HTERT RPE-1 (cell line): ENCODE measurements around the gene FGD4.

Experiments used
- in situ Hi-C: fragments of 300-500 bp; cut with MboI; formaldehyde crosslinking; loops from 4 replicates; pipeline ENCODE4 v1.14.3; 2020; ENCODE audit warnings: low sequenced_read_pairs

The FGD4 gene

GRCh38 chr12:32666018-32666417 is 266.7 kb downstream of the FGD4 start:
- in situ Hi-C loops, result no loop called here

- in situ Hi-C loops, result no loop called here
These were observed 270.2 kb downstream of the FGD4 start for GRCh38 chr12:32669584-32669983.

DNA sequence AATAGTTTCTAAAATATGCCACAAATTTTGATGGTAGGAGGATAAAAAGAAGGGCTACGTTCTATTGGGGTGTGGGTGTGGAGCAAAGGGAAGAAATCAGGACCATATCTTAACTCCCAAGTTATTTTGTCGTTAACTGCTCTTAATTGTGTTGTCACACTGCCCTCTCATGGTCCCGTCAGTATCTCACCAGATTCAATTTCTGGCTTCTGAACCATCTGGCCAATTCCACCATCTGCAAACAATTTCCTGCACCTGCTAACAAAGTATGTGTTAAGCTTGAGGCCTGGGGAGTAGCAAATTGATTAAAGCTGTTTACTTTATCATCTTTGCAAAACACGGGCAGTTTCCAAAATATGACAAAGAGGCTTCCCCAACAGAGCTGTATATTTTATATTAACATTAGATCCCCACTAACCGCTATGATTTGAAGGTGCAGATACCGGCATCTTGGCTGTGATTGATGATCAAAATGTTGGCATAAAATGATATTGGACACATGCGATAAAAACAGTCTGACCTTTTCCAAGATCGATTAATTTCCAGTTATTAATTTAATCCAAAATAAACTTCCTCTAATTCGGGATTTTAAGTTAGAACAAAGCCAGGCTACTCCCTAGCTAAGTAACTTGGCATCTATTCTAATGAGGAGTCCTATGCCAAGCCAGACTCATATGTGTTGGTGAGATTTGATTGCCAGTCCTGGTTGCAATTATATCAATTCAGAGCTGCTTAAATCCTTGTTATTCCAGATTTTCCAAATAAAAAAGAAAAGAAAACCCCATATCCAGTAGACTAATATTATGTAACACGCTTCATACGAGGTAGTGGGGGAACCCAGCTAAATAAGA is 272.8 kb downstream of the FGD4 start:
- in situ Hi-C loops, result no loop called here

DNA sequence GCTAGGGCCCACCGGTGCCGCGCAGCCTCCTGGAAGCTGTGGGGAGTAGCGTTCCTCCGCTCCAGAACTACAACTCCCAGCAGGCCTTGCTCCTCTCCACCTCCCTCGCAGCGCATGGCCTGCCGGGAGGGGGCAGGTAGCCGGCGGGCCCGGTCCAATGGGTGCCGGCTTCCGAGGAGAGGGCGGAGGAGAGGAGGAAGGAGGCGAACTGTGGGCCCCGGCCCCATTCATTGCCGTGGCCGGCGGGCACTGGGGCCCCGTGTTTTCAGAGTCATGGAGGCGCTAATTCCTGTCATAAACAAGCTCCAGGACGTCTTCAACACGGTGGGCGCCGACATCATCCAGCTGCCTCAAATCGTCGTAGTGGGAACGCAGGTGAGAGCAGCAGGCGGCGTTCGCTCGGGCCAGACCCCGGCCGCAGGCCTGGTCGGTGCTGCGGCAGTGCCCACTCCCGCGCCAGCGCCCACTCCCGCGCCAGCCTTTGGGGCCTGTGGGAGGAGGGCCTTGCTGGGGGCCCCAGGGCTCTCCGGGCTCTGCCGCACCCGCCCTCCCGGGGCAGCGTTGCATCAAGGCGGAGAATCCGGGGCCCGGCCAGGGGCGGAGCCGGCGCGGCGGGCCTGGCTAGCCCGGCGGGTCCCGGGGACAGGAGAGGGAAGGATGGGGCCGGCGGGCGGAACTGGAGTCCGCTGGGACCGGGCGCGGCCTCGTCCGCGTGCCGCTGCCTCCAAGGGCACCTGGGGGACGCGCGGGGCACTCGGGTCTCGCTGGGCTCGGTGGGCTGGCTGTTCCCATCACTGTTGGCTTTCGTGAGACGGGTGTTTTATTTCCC is 279.9 kb downstream of the FGD4 start, which contains the start of gene DNM1L:
TSS of gene DNM1L (plus strand) at position 211 of the 829 bp plus-strand sequence. CDS start at position 274, 63 bp downstream.
- in situ Hi-C loops, result no loop called here

DNA sequence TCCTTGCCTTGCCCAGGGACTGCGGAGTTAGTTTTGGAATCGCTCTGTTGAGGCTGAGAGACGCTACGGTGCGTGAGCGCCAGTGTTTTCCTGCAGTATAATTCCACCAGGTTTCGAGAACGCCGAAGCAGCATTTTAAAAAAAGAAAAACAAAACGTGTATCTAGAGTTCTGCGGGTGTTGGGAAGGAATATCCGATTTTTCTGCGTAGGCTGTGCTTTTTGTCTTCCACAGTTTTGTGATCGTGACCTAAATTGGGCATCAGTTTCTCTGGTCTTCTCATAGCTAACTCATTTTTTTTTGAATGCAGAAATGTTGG is 280.5 kb downstream of the FGD4 start:
- in situ Hi-C loops, result no loop called here

DNA sequence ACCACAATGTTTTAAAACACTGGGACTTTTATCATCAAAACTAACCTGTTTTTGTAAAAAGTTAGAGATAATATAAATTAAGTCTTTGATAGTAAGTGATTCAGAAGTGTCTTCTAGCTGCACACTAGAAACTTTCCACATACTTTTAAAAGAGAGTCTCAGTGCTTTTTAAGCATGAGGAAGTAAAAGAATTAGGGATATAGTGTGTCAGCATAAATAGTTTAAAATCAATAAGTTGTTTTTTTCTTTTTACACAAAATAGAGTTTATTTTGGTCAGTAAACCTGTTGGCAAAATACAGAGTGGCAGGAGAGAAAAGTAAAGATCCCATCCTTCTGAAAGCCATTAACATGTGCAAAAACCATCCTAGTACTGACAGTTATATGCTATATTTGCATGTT is 281.4 kb downstream of the FGD4 start:
- in situ Hi-C loops, result no loop called here

DNA sequence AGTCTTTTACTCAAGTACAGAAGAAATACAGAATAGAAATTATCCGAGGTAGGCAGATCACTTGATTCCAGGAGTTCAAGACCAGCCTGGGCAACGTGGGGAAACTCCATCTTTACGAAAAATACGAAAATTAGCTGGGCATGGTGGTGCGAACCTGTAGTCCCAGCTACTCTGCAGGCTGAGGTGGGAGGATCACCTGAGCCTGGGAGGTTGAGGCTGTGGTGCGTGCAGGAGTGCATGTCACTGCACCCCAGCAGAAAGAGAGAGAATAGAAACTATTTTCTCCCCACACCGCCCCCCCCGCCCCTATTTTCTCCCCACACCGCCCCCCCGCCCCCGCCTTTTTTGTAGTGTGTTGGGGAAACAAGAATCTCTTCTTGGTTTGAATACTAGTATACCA is 281.9 kb downstream of the FGD4 start:
- in situ Hi-C loops, result no loop called here

DNA sequence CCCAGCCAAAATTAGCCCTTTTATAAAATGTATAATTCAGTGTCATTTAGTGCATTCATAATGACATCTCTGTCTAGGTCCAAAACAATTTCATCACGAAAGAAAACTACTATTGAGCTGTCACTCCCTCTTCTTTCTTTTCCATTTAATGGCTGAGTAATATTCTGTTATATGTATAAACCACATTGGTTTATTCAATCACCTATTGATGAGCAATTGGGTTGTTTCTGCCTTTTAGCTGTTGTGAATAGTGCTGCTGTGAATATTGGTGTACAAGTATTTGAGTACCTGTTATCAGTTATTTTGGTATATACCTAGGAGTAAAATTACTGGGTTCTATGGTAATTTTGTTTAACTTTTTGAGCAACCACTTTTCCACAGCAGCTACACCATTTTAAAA is 287.0 kb downstream of the FGD4 start:
- in situ Hi-C loops, result no loop called here

- in situ Hi-C loops, result no loop called here
These were observed 289.4 kb downstream of the FGD4 start for GRCh38 chr12:32688786-32689185.

DNA sequence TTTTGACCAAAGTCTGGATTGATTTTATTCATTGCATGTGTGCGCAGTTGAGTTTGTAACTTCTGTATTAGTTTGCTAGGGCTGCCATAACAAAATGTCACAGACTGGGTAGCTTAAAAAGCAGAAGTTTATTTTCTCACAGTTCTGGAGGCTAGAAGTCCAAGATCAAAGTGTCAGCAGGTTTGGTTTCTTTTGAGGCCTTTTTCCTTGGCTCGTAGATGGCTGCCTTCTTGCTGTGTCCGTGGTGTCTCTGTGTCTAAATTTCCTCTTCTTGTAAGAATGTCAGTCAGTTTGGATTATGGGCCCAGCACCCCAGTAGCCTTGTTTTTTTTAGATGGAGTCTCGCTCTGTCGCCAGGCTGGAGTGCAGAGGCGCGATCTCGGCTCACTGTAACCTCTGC is 291.6 kb downstream of the FGD4 start:
- in situ Hi-C loops, result no loop called here

DNA sequence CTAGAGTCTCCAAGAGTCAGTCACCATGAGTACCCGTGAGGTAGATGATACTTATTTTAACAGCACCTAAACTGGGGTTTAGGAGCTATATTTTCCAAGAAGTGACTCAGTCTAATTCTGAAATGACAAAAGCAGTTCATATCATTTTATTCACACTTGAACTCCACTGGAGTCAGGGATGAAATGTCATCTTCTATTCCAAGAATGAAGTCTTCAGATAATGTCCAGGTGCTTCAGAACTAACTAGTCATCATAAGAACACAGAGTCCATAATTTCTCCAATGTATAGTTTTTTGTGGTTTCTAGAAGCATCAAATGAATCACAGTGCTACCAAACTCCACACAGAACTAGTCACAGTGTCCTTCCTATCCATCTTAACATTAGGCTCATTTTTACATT is 293.0 kb downstream of the FGD4 start:
- in situ Hi-C loops, result no loop called here

- in situ Hi-C loops, result no loop called here
These were observed 293.7 kb downstream of the FGD4 start for GRCh38 chr12:32693036-32693435.
